ENCODE results near the gene PALM.
A peak's percentile ranks its signal among the peaks of the same experiment; 100 is the strongest.

Gene PALM

DNA sequence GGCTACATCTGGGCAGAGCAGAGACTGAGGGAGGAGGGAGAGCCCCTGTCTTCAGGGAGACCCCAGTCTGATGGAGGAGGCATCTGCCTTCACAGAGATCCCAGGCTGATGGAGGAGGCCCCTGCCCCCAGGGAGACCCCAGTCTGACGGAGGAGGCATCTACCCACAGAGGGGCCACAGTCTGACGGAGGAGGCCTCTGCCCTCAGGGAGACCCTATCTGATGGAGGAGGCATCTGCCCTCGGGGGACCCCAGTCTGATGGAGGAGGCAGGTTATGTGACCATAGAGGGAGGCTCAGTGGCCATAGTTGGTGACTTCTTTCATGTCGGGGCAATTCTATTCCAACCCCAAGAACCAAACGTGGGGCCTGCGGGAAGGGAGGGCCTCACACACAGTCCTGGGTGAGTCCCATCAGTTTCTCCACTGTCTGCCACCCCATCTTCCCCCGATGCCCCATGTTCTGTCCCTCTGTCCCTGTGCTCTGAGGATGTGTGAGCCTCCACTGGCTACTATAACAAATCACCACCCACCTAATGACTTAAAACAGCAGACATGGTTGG, 56.5 kb downstream of the PALM start:
- no peaks in the 10 kb centered on the region for H3K27me3 ChIP-seq (ENCODE audit: control insufficient read depth in 2 of 2, insufficient read depth in 2 of 2, low read length in 2 of 2)
- no peak overlapping the region for H3K4me3 ChIP-seq (ENCODE audit: low read length in 2 of 2)

DNA sequence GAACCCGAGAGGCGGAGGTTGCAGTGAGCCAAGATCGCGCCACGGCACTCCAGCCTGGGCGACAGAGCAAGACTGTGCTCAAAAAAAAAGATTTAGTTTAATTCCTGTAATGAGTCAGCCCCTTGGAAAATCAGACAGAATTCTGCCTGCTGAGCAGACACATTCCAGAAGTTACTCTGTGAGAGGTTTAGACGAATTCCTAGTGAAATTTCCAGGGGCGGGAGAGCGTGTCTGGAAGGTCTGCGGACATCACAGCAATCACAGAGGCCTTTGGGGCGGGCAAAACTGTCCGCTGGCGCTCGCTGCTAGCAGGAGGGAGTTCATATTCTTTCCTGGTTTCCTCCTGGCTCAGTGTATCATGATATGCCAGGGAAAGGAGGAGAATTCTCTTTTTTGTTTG, 59.7 kb downstream of the PALM start:
- no peak overlapping the region for H3K27ac ChIP-seq (ENCODE audit: low read depth in 2 of 2, low read length in 2 of 2)
- H3K4me1 ChIP-seq (ENCODE audit: control insufficient read depth in 2 of 2, insufficient read depth in 2 of 2, low read length in 2 of 2): no peaks in the 10 kb centered on the region
- no peak overlapping the region for H3K4me3 ChIP-seq (ENCODE audit: low read length in 2 of 2)
- H3K27me3 ChIP-seq (ENCODE audit: control insufficient read depth in 2 of 2, insufficient read depth in 2 of 2, low read length in 2 of 2): no peaks in the 10 kb centered on the region
- H3K9ac ChIP-seq (ENCODE audit: low read depth in 1 of 2, low read length in 2 of 2): no peak overlapping the region
- peaks cover 12% of the 10 kb centered on the region in 2 donors for H3K36me3 ChIP-seq (ENCODE audit: control insufficient read depth in 2 of 2, insufficient read depth in 2 of 2, low read length in 2 of 2)
- H3K9me3 ChIP-seq (ENCODE audit: control insufficient read depth in 2 of 2, low read length in 2 of 2): no peaks in the 10 kb centered on the region

More for the DNA sequence above, 56.5 kb downstream of the PALM start:
- Histone ChIP-seq H3K27ac (ENCODE audit: low read depth in 2 of 2, low read length in 2 of 2) (no peak overlapping the region), H3K36me3 (ENCODE audit: control insufficient read depth in 2 of 2, insufficient read depth in 2 of 2, low read length in 2 of 2) (peaks cover 21 to 26% of the 10 kb centered on the region in 2 donors), H3K9me3 (ENCODE audit: control insufficient read depth in 2 of 2, low read length in 2 of 2) (peaks cover 0 to 2% of the 10 kb centered on the region in 2 donors), H3K9ac (ENCODE audit: low read depth in 1 of 2, low read length in 2 of 2) (no peak overlapping the region), H3K4me1 (ENCODE audit: control insufficient read depth in 2 of 2, insufficient read depth in 2 of 2, low read length in 2 of 2) (no peaks in the 10 kb centered on the region)

DNA sequence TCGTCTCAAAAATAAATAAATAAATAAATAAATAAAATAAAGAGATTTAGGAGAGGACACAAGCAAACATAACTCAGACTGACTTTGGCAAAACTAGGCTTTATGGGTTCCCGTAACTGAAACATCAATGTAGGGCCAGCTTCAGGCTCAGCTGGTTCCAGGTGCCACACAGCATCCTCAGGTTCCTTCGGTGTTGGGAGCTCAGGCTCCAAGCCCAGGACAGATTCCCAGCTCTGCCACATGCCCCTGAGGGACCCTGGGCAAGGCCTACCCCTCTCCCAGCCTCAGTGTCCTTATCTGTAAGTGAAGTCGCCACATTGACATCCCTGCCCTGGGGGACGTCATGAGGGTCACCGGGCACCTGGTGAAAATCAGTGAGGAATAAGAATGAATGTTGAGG, 60.9 kb downstream of the PALM start:
- Histone ChIP-seq H3K27ac (ENCODE audit: low read depth in 2 of 2, low read length in 2 of 2) (no peak overlapping the region), H3K9ac (ENCODE audit: low read depth in 1 of 2, low read length in 2 of 2) (no peak overlapping the region), H3K36me3 (ENCODE audit: control insufficient read depth in 2 of 2, insufficient read depth in 2 of 2, low read length in 2 of 2) (peaks cover under 1 to 2% of the 10 kb centered on the region in 2 donors), H3K27me3 (ENCODE audit: control insufficient read depth in 2 of 2, insufficient read depth in 2 of 2, low read length in 2 of 2) (no peaks in the 10 kb centered on the region), H3K4me1 (ENCODE audit: control insufficient read depth in 2 of 2, insufficient read depth in 2 of 2, low read length in 2 of 2) (no peaks in the 10 kb centered on the region), H3K9me3 (ENCODE audit: control insufficient read depth in 2 of 2, low read length in 2 of 2) (no peaks in the 10 kb centered on the region), H3K4me3 (ENCODE audit: low read length in 2 of 2) (no peak overlapping the region)

DNA sequence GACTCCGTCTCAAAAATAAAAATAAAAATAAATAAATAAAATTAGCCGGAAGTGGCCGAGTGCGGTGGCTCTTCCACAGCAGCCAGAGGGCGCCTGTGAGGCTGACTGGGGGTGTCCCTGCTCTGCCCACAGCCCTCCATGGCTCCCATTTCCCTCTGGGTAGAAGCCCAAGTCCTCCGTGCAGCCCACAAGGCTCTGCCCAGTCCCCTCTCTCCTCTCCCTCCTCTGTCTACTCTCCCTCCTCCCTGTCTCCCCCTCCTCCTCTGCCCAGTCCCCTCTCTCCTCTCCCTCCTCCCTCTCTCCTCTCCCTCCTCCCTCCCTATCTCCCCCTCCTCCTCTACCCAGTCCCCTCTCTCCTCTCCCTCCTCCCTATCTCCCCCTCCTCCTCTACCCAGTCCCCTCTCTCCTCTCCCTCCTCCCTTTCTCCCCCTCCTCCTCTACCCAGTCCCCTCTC, 62.6 kb downstream of the PALM start:
- Histone ChIP-seq H3K9ac (ENCODE audit: low read depth in 1 of 2, low read length in 2 of 2) (no peak overlapping the region), H3K27ac (ENCODE audit: low read depth in 2 of 2, low read length in 2 of 2) (no peak overlapping the region), H3K27me3 (ENCODE audit: control insufficient read depth in 2 of 2, insufficient read depth in 2 of 2, low read length in 2 of 2) (no peaks in the 10 kb centered on the region), H3K36me3 (ENCODE audit: control insufficient read depth in 2 of 2, insufficient read depth in 2 of 2, low read length in 2 of 2) (no peaks in the 10 kb centered on the region), H3K4me1 (ENCODE audit: control insufficient read depth in 2 of 2, insufficient read depth in 2 of 2, low read length in 2 of 2) (no peaks in the 10 kb centered on the region), H3K9me3 (ENCODE audit: control insufficient read depth in 2 of 2, low read length in 2 of 2) (no peaks in the 10 kb centered on the region), H3K4me3 (ENCODE audit: low read length in 2 of 2) (no peak overlapping the region)

DNA sequence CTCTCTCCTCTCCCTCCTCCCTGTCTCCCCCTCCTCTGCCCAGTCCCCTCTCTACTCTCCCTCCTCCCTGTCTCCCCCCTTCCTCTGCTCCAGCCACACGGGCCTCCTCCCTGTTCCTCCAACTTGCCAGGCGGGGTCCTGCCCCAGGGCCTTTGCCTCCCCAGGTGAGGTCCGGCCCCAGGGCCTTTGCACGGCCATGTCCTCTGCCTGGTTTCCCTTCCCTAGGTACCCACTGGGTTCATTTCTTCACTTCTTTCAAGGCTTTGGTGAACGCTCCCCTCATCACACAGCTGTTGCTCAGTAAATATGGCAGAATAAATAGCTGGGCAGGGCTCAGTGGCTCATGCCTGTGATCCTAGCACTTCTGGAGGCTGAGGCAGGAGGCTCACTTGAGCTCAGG, 63.3 kb downstream of the PALM start:
- Histone ChIP-seq H3K4me1 (ENCODE audit: control insufficient read depth in 2 of 2, insufficient read depth in 2 of 2, low read length in 2 of 2) (no peaks in the 10 kb centered on the region), H3K27me3 (ENCODE audit: control insufficient read depth in 2 of 2, insufficient read depth in 2 of 2, low read length in 2 of 2) (no peaks in the 10 kb centered on the region), H3K9me3 (ENCODE audit: control insufficient read depth in 2 of 2, low read length in 2 of 2) (no peaks in the 10 kb centered on the region), H3K36me3 (ENCODE audit: control insufficient read depth in 2 of 2, insufficient read depth in 2 of 2, low read length in 2 of 2) (no peaks in the 10 kb centered on the region), H3K4me3 (ENCODE audit: low read length in 2 of 2) (no peak overlapping the region), H3K27ac (ENCODE audit: low read depth in 2 of 2, low read length in 2 of 2) (no peak overlapping the region), H3K9ac (ENCODE audit: low read depth in 1 of 2, low read length in 2 of 2) (no peak overlapping the region)

DNA sequence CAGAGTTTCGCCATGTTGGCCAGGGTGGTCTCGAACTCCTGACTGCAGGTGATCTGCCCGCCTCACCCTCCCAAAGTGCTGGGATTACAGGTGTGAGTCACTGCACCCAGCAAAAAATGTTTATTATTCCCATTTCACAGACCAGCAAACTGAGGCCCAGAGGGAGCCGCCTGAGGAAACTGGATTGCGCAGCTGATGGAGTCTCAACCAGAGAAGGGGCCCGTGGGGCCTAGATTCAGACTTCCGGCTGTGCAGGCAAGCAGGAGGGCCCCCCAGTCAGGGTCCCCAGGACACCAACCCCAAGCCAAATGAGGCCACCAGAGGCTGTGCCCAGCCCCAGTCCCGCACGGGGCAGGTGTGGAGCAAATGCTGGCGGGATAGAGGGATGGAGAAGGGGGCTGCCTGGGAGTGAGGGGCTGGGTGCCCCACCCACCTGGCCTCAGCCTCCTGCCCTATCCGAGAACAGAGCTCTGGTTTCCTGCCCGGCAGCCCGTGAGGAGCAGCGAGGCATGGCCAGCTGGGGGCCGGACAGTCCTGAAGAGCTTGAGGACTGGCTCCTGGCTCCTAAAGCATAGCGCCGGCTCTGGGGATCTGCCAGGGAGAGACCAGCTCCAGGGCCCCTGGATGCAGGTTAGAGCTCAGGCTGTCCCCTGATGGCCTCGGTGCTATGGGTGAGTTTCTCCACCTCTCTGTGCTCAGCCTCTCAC, 64.1 kb downstream of the PALM start:
- Histone ChIP-seq H3K27ac (ENCODE audit: low read depth in 2 of 2, low read length in 2 of 2) (no peak overlapping the region), H3K9me3 (ENCODE audit: control insufficient read depth in 2 of 2, low read length in 2 of 2) (no peaks in the 10 kb centered on the region), H3K4me3 (ENCODE audit: low read length in 2 of 2) (no peak overlapping the region), H3K4me1 (ENCODE audit: control insufficient read depth in 2 of 2, insufficient read depth in 2 of 2, low read length in 2 of 2) (no peaks in the 10 kb centered on the region), H3K9ac (ENCODE audit: low read depth in 1 of 2, low read length in 2 of 2) (no peak overlapping the region), H3K27me3 (ENCODE audit: control insufficient read depth in 2 of 2, insufficient read depth in 2 of 2, low read length in 2 of 2) (no peaks in the 10 kb centered on the region), H3K36me3 (ENCODE audit: control insufficient read depth in 2 of 2, insufficient read depth in 2 of 2, low read length in 2 of 2) (no peaks in the 10 kb centered on the region)

DNA sequence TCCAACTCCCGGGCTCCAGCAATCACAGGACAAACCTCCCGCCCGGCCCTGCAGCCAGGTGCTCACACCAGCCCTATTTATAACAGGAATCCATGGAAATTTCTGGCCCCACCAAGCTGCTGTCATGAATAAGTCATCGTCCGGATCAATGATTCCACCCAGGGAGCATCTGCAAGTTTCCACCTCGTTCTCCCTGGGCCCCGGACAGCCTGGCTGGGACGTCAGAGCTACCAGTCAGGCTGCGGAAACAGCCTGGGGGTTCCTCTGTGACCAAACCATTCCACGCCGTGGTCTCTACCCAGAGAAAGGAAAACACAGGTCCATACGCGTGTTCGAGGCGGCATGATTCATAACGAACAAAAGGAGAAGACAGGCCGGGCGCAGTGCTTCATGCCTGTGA, 67.8 kb downstream of the PALM start:
- H3K36me3 ChIP-seq (ENCODE audit: control insufficient read depth in 2 of 2, insufficient read depth in 2 of 2, low read length in 2 of 2): no peaks in the 10 kb centered on the region
- H3K9me3 ChIP-seq (ENCODE audit: control insufficient read depth in 2 of 2, low read length in 2 of 2): no peaks in the 10 kb centered on the region
- H3K27ac ChIP-seq (ENCODE audit: low read depth in 2 of 2, low read length in 2 of 2): no peak overlapping the region
- no peak overlapping the region for H3K4me3 ChIP-seq (ENCODE audit: low read length in 2 of 2)
- H3K27me3 ChIP-seq (ENCODE audit: control insufficient read depth in 2 of 2, insufficient read depth in 2 of 2, low read length in 2 of 2): peaks cover 0 to 10% of the 10 kb centered on the region in 2 donors
- H3K4me1 ChIP-seq (ENCODE audit: control insufficient read depth in 2 of 2, insufficient read depth in 2 of 2, low read length in 2 of 2): no peaks in the 10 kb centered on the region
- no peak overlapping the region for H3K9ac ChIP-seq (ENCODE audit: low read depth in 1 of 2, low read length in 2 of 2)

DNA sequence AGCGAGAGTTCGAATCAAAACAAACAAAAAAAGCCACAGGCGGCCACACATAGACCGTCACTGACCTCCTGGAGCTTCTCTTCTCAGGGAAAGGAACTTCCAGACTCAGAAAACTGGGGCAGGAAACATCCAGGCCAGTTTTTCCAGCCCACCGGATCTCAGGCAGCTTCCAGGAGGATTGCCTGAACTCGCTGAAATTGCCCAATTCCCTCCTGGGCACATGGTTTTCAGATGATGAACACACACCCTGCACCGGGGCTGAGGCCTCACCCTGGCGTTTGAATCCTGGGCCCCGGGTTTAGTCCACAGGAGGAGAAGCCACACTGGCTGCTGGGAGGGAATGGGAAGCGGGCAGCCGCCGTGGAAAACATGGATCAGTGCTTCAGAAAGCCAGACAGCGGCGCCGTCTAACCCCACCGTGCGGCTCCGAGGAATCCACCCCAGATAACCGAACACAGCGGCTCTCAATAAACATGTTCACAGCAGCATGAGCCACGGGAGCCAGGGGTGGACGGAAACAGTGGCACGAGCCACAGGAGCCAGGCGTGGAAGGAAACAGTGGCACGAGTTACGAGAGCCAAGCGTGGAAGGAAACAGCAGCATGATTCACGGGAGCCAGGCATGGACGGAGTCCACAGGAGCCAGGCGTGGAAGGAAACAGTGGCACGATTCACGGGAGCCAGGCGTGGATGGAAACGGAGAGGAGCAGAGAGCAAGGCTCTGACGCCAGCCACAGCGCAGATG, 70.3 kb downstream of the PALM start:
- H3K4me3 ChIP-seq (ENCODE audit: low read length in 2 of 2): no peak overlapping the region
- peaks cover 0 to 3% of the 10 kb centered on the region in 2 donors for H3K4me1 ChIP-seq (ENCODE audit: control insufficient read depth in 2 of 2, insufficient read depth in 2 of 2, low read length in 2 of 2)
- peaks cover 10 to 13% of the 10 kb centered on the region in 2 donors for H3K27me3 ChIP-seq (ENCODE audit: control insufficient read depth in 2 of 2, insufficient read depth in 2 of 2, low read length in 2 of 2)
- no peaks in the 10 kb centered on the region for H3K9me3 ChIP-seq (ENCODE audit: control insufficient read depth in 2 of 2, low read length in 2 of 2)
- peak overlapping the region; percentile 11 to 38 for H3K27ac ChIP-seq (ENCODE audit: low read depth in 2 of 2, low read length in 2 of 2)
- no peak overlapping the region for H3K9ac ChIP-seq (ENCODE audit: low read depth in 1 of 2, low read length in 2 of 2)
- H3K36me3 ChIP-seq (ENCODE audit: control insufficient read depth in 2 of 2, insufficient read depth in 2 of 2, low read length in 2 of 2): no peaks in the 10 kb centered on the region

DNA sequence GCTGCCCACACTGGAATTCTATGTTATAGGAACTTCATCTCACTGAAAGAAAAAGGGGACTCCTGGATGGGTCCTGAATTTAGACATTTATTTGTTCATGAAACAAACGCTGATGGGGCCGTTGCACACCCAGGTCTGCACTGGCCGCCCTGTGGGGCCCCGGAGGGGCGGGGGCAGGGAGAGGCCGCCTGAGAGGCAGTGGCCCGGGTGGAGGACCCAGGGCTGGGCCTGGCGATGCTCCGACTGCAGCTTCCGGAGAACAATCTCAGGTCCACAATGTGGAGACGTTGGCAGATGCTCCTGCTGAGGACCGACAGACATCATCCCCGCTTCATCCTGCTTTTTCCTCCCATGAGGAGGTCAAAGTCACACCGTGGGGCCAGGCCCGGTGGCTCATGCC, 72.2 kb downstream of the PALM start:
- no peaks in the 10 kb centered on the region for H3K9me3 ChIP-seq (ENCODE audit: control insufficient read depth in 2 of 2, low read length in 2 of 2)
- no peak overlapping the region for H3K9ac ChIP-seq (ENCODE audit: low read depth in 1 of 2, low read length in 2 of 2)
- no peak overlapping the region for H3K4me3 ChIP-seq (ENCODE audit: low read length in 2 of 2)
- no peaks in the 10 kb centered on the region for H3K36me3 ChIP-seq (ENCODE audit: control insufficient read depth in 2 of 2, insufficient read depth in 2 of 2, low read length in 2 of 2)
- H3K4me1 ChIP-seq (ENCODE audit: control insufficient read depth in 2 of 2, insufficient read depth in 2 of 2, low read length in 2 of 2): peaks cover 0 to 3% of the 10 kb centered on the region in 2 donors
- peaks cover 10 to 13% of the 10 kb centered on the region in 2 donors for H3K27me3 ChIP-seq (ENCODE audit: control insufficient read depth in 2 of 2, insufficient read depth in 2 of 2, low read length in 2 of 2)
- H3K27ac ChIP-seq (ENCODE audit: low read depth in 2 of 2, low read length in 2 of 2): no peak overlapping the region

DNA sequence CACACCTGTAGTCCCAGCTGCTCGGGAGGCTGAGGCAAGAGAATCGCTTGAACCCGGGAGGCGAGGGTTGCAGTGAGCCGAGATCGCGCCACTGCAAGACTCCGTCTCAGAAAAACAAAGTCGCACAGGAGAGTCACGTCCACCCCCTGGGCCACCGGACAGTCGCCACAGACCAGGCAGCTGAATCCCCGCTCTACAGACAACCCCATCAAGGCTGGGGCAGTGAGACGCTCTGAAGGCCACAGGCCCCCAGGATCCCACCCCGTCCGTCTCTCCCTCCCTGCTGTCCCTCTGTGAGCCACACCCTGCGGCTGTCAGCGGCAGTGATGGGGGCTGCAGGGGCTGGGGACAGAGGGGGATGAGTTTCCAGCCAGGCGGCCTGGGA, 73.1 kb downstream of the PALM start:
- Histone ChIP-seq H3K9ac (ENCODE audit: low read depth in 1 of 2, low read length in 2 of 2) (no peak overlapping the region), H3K36me3 (ENCODE audit: control insufficient read depth in 2 of 2, insufficient read depth in 2 of 2, low read length in 2 of 2) (no peaks in the 10 kb centered on the region), H3K27ac (ENCODE audit: low read depth in 2 of 2, low read length in 2 of 2) (no peak overlapping the region), H3K4me1 (ENCODE audit: control insufficient read depth in 2 of 2, insufficient read depth in 2 of 2, low read length in 2 of 2) (peaks cover 0 to 3% of the 10 kb centered on the region in 2 donors), H3K9me3 (ENCODE audit: control insufficient read depth in 2 of 2, low read length in 2 of 2) (no peaks in the 10 kb centered on the region), H3K4me3 (ENCODE audit: low read length in 2 of 2) (no peak overlapping the region), H3K27me3 (ENCODE audit: control insufficient read depth in 2 of 2, insufficient read depth in 2 of 2, low read length in 2 of 2) (peaks cover 10 to 13% of the 10 kb centered on the region in 2 donors)
